ENCODE measurements around the gene SYNPO2.

SYNPO2 gene

GRCh38 chr4:118931786-118932185, 43.1 kb downstream of the SYNPO2 start:
- no peak for DNase-seq (ENCODE audit: low spot score)

- no peak for DNase-seq (ENCODE audit: low spot score)
Observed at GRCh38 chr4:118935819-118936218, 47.2 kb downstream of the SYNPO2 start.

GRCh38 chr4:118936406-118936805, 47.8 kb downstream of the SYNPO2 start:
- DNase-seq (ENCODE audit: low spot score) = no peak

GRCh38 chr4:118939169-118939783, 50.6 kb downstream of the SYNPO2 start:
- no peak for DNase-seq (ENCODE audit: low spot score)

GRCh38 chr4:118941149-118941548, 52.5 kb downstream of the SYNPO2 start:
- DNase-seq (ENCODE audit: low spot score) = no peak

GRCh38 chr4:118941799-118942198, 53.1 kb downstream of the SYNPO2 start:
- DNase-seq (ENCODE audit: low spot score) = no peak

GRCh38 chr4:118942465-118942864, 53.8 kb downstream of the SYNPO2 start:
- peak; percentile 8 for DNase-seq (ENCODE audit: low spot score)

- DNase-seq (ENCODE audit: low spot score) = no peak
Observed at GRCh38 chr4:118947095-118947494, 58.4 kb downstream of the SYNPO2 start.

GRCh38 chr4:118948545-118949144, 60.0 kb downstream of the SYNPO2 start:
- no peak for DNase-seq (ENCODE audit: low spot score)

GRCh38 chr4:118950224-118950623, 61.6 kb downstream of the SYNPO2 start:
- no peak for DNase-seq (ENCODE audit: low spot score)

- DNase-seq (ENCODE audit: low spot score) = no peak
Observed at GRCh38 chr4:118950929-118951570, 62.4 kb downstream of the SYNPO2 start.

- DNase-seq (ENCODE audit: low spot score) = no peak
Observed at GRCh38 chr4:118953276-118953675, 64.6 kb downstream of the SYNPO2 start.

GRCh38 chr4:118954246-118954645, 65.6 kb downstream of the SYNPO2 start:
- peak; percentile 3 for DNase-seq (ENCODE audit: low spot score)

- no peak for DNase-seq (ENCODE audit: low spot score)
Observed at GRCh38 chr4:118955515-118955914, 66.9 kb downstream of the SYNPO2 start.

- no peak for DNase-seq (ENCODE audit: low spot score)
Observed at GRCh38 chr4:118957722-118958445, 69.2 kb downstream of the SYNPO2 start.

- DNase-seq (ENCODE audit: low spot score) = no peak
Observed at GRCh38 chr4:118962540-118962939, 73.9 kb downstream of the SYNPO2 start.

GRCh38 chr4:118964891-118965411, 76.3 kb downstream of the SYNPO2 start:
- no peak for DNase-seq (ENCODE audit: low spot score)

- DNase-seq (ENCODE audit: low spot score) = no peak
Observed at GRCh38 chr4:118967393-118967792, 78.7 kb downstream of the SYNPO2 start.

GRCh38 chr4:118968005-118968404, 79.4 kb downstream of the SYNPO2 start:
- DNase-seq (ENCODE audit: low spot score) = peak; percentile 21

- DNase-seq (ENCODE audit: low spot score) = no peak
Observed at GRCh38 chr4:118968813-118969212, 80.2 kb downstream of the SYNPO2 start.

GRCh38 chr4:118969359-118969758, 80.7 kb downstream of the SYNPO2 start:
- peak; percentile 48 for DNase-seq (ENCODE audit: low spot score)

GRCh38 chr4:118972167-118972566, 83.5 kb downstream of the SYNPO2 start:
- DNase-seq (ENCODE audit: low spot score) = no peak

GRCh38 chr4:118973295-118973694, 84.6 kb downstream of the SYNPO2 start:
- DNase-seq (ENCODE audit: low spot score) = no peak
